Activated naive CD8-positive, alpha-beta T cell treated with anti-CD3 and anti-CD28 coated beads, Interleukin-2, amount 10 ng/mL, durations not matched to agents 7 days and 5 days (primary cell): ENCODE results near the gene FADS6. TPM values are rescaled to one million over a fixed set of nuclear protein-coding genes. Genes with fewer than 3 reads are reported as not detected.

Source experiments
- ATAC-seq: fragments of 150-1000 bp; cut with Tn5 transposase; one replicate; pipeline ENCODE4 v1.10.0; 2021; ENCODE audit warnings: low read depth, moderate library complexity
- POLR2A ChIA-PET: fragments of 350-600 bp; sonication (Branson Sonifier 250); formaldehyde crosslinking; loops from one replicate; lab custom pipeline; 2021; ENCODE audit warnings: antibody characterized with exemption; lab: Charles Lee
- DNase-seq: peaks from one replicate; pipeline ENCODE4 v3.0.0; 2021
- H3K27ac Mint-ChIP-seq: one replicate; pipeline ENCODE4 v1.8.0; 2022; ENCODE audit warnings: mild to moderate bottlenecking, mixed read lengths
- H3K27me3 Mint-ChIP-seq: one replicate; pipeline ENCODE4 v1.8.0; 2022; ENCODE audit warnings: mild to moderate bottlenecking, moderate library complexity, mixed read lengths
- H3K36me3 Mint-ChIP-seq: one replicate; pipeline ENCODE4 v1.8.0; 2021; ENCODE audit warnings: mild to moderate bottlenecking, mixed read lengths
- H3K4me1 Mint-ChIP-seq: one replicate; pipeline ENCODE4 v1.8.0; 2021; ENCODE audit warnings: mixed read lengths
- H3K4me3 Mint-ChIP-seq: one replicate; pipeline ENCODE4 v1.8.0; 2022; ENCODE audit warnings: mild to moderate bottlenecking, moderate library complexity, mixed read lengths
- H3K9me3 Mint-ChIP-seq: one replicate; pipeline ENCODE4 v1.8.0; 2021; ENCODE audit warnings: mixed read lengths
- total RNA-seq, 2 experiments: library from RNA; stranded (reverse); gene quantifications; one replicate each; pipeline ENCODE4 v1.2.3, GENCODE V29; 2021

The FADS6 gene
- total RNA-seq = not detected

GRCh38 chr17:74892974-74893911 is at the start of gene FADS6:
Gene FADS6, minus strand, starts transcription at chr17:74893633. Its CDS starts 38 bp downstream, at chr17:74893595.
- Mint-ChIP-seq H3K27ac (peak within 1 kb of the TSS; percentile 9), H3K4me3 (peak within 1 kb of the TSS; percentile 64), H3K9me3 (no peaks in the 10 kb centered on the region), H3K27me3 (peaks cover 61% of the 10 kb centered on the region), H3K4me1 (peaks cover 2% of the 10 kb centered on the region), H3K36me3 (no peaks in the 10 kb centered on the region)
- POLR2A ChIA-PET = interaction anchor here (0.6 kb wide), 1 partner anchor 40 kb away, joined by 4 read pairs; no protein-coding TSS in a partner anchor
- ATAC-seq = peak; percentile 57
- DNase-seq = no peak

GRCh38 chr17:74941128-74941725 is 47.8 kb upstream of the FADS6 start:
- POLR2A ChIA-PET = no interaction called here
- DNase-seq = no peak
- H3K36me3 Mint-ChIP-seq = no peaks in the 10 kb centered on the region
- no peak overlapping the region for H3K27ac Mint-ChIP-seq
- no peak for ATAC-seq
- no peak overlapping the region for H3K4me3 Mint-ChIP-seq
- H3K4me1 Mint-ChIP-seq = peaks cover 2% of the 10 kb centered on the region
- H3K9me3 Mint-ChIP-seq = no peaks in the 10 kb centered on the region
- H3K27me3 Mint-ChIP-seq = peaks cover 33% of the 10 kb centered on the region

- Mint-ChIP-seq H3K36me3 (no peaks in the 10 kb centered on the region), H3K4me1 (peaks cover 2% of the 10 kb centered on the region), H3K4me3 (no peak overlapping the region), H3K9me3 (no peaks in the 10 kb centered on the region), H3K27ac (no peak overlapping the region), H3K27me3 (peaks cover 44% of the 10 kb centered on the region)
- POLR2A ChIA-PET = interaction anchor here (1.0 kb wide), 1 partner anchor 9 kb away, joined by 3 read pairs; no protein-coding TSS in a partner anchor
- DNase-seq = no peak
- no peak for ATAC-seq
Measured at GRCh38 chr17:74939534-74939933, 46.1 kb upstream of the FADS6 start.

GRCh38 chr17:74938194-74938950 is 44.9 kb upstream of the FADS6 start:
- Mint-ChIP-seq H3K4me1 (peaks cover 2% of the 10 kb centered on the region), H3K27me3 (peaks cover 47% of the 10 kb centered on the region), H3K9me3 (no peaks in the 10 kb centered on the region), H3K27ac (no peak overlapping the region), H3K36me3 (no peaks in the 10 kb centered on the region), H3K4me3 (no peak overlapping the region)
- ATAC-seq = no peak
- POLR2A ChIA-PET = interaction anchor here (1.0 kb wide), 1 partner anchor 10 kb away, joined by 3 read pairs; no protein-coding TSS in a partner anchor
- DNase-seq = no peak

GRCh38 chr17:74937064-74938051 is 43.9 kb upstream of the FADS6 start:
- Mint-ChIP-seq H3K4me1 (peaks cover 2% of the 10 kb centered on the region), H3K4me3 (no peak overlapping the region), H3K27me3 (peaks cover 53% of the 10 kb centered on the region), H3K36me3 (no peaks in the 10 kb centered on the region), H3K9me3 (no peaks in the 10 kb centered on the region), H3K27ac (no peak overlapping the region)
- DNase-seq (no peak), ATAC-seq (no peak)
- POLR2A ChIA-PET = no interaction called here

GRCh38 chr17:74936470-74936799 is 43.0 kb upstream of the FADS6 start:
- DNase-seq = no peak

GRCh38 chr17:74935585-74936469 is 42.4 kb upstream of the FADS6 start, which contains the start of gene OTOP3:
Gene OTOP3, plus strand, starts transcription at chr17:74935898. Its CDS starts 24 bp downstream, at chr17:74935922.
- Mint-ChIP-seq H3K4me3 (no peak within 1 kb of the TSS), H3K9me3 (no peaks in the 10 kb centered on the region), H3K27ac (no peak within 1 kb of the TSS), H3K36me3 (no peaks in the 10 kb centered on the region), H3K27me3 (peaks cover 67% of the 10 kb centered on the region), H3K4me1 (peaks cover 2% of the 10 kb centered on the region)
- no peak for DNase-seq
- ATAC-seq = no peak
- POLR2A ChIA-PET = no interaction called here

More at GRCh38 chr17:74936470-74936799, 43.0 kb upstream of the FADS6 start:
- POLR2A ChIA-PET = no interaction called here
- Mint-ChIP-seq H3K4me1 (peaks cover 2% of the 10 kb centered on the region), H3K4me3 (no peak overlapping the region), H3K27ac (no peak overlapping the region), H3K27me3 (peaks cover 62% of the 10 kb centered on the region), H3K36me3 (no peaks in the 10 kb centered on the region), H3K9me3 (no peaks in the 10 kb centered on the region)
- no peak for ATAC-seq

GRCh38 chr17:74935048-74935447 is 41.6 kb upstream of the FADS6 start:
- no peaks in the 10 kb centered on the region for H3K36me3 Mint-ChIP-seq
- H3K4me3 Mint-ChIP-seq = no peak overlapping the region
- peaks cover 67% of the 10 kb centered on the region for H3K27me3 Mint-ChIP-seq
- H3K4me1 Mint-ChIP-seq = peaks cover 2% of the 10 kb centered on the region
- ATAC-seq (no peak), DNase-seq (no peak)
- POLR2A ChIA-PET = no interaction called here
- H3K27ac Mint-ChIP-seq = no peak overlapping the region
- H3K9me3 Mint-ChIP-seq = no peaks in the 10 kb centered on the region

GRCh38 chr17:74930535-74931036 is 37.2 kb upstream of the FADS6 start:
- Mint-ChIP-seq H3K27me3 (peaks cover 57% of the 10 kb centered on the region), H3K4me3 (no peak overlapping the region), H3K36me3 (no peaks in the 10 kb centered on the region), H3K9me3 (no peaks in the 10 kb centered on the region), H3K4me1 (no peaks in the 10 kb centered on the region), H3K27ac (no peak overlapping the region)
- ATAC-seq = no peak
- DNase-seq = no peak
- POLR2A ChIA-PET = no interaction called here

- POLR2A ChIA-PET = no interaction called here
- Mint-ChIP-seq H3K9me3 (no peaks in the 10 kb centered on the region), H3K27me3 (peaks cover 58% of the 10 kb centered on the region), H3K4me3 (no peak overlapping the region), H3K27ac (no peak overlapping the region), H3K36me3 (no peaks in the 10 kb centered on the region), H3K4me1 (peaks cover 3% of the 10 kb centered on the region)
- ATAC-seq (no peak), DNase-seq (no peak)
Measured at GRCh38 chr17:74928786-74929185, 35.4 kb upstream of the FADS6 start.

- POLR2A ChIA-PET = interaction anchor here (1.2 kb wide), 1 partner anchor 47 kb away, joined by 3 read pairs; the partner anchor contains the start of gene HID1
- DNase-seq (no peak), ATAC-seq (no peak)
- Mint-ChIP-seq H3K27ac (no peak overlapping the region), H3K27me3 (peaks cover 56% of the 10 kb centered on the region), H3K4me3 (no peak overlapping the region), H3K9me3 (no peaks in the 10 kb centered on the region), H3K4me1 (peaks cover 4% of the 10 kb centered on the region), H3K36me3 (no peaks in the 10 kb centered on the region)
Measured at GRCh38 chr17:74925242-74925641, 31.8 kb upstream of the FADS6 start.
